Caco-2 (cell line): ENCODE data around the gene OR6M1. TPM values are rescaled to one million over a fixed set of nuclear protein-coding genes. Genes with fewer than 3 reads are reported as not detected.

ENCODE experiments used
- Bru-seq: library from RNA; stranded (reverse); fragments of 400-500 nt; gene quantifications from one replicate; lab custom pipeline; 2021; lab: Mats Ljungman, UMichigan
- BruChase-seq, 2 experiments: library from RNA; stranded (reverse); fragments of 400-500 nt; gene quantifications; one replicate each; lab custom pipeline; 2021; lab: Mats Ljungman, UMichigan
- BruUV-seq: library from RNA; stranded (reverse); fragments of 400-500 nt; replicated peaks from 2 replicates; lab custom pipeline; 2021; lab: Mats Ljungman, UMichigan
- CTCF ChIA-PET: fragments of 300-600 bp; sonication (Branson Sonifier 250); formaldehyde crosslinking; loops from one replicate; lab custom pipeline; 2022; ENCODE audit warnings: antibody characterized with exemption; lab: Charles Lee
- POLR2A ChIA-PET: fragments of 300-600 bp; sonication (Branson Sonifier 250); formaldehyde crosslinking; loops from one replicate; lab custom pipeline; 2022; ENCODE audit warnings: antibody characterized with exemption; lab: Charles Lee
- DNase-seq, 2 experiments: peaks; one replicate each; pipeline versions ENCODE4 v3.0.0 to v3.0.0-alpha.2; 2020 to 2022
- H3K27me3 ChIP-seq: replicated peaks from 2 replicates; pipeline ENCODE4 v1.6.0; 2011; ENCODE audit warnings: low read length; ENCODE audit not compliant: control insufficient read depth, insufficient read depth
- H3K36me3 ChIP-seq: 2 replicates; pipeline ENCODE4 v1.5.1; 2011; ENCODE audit warnings: low read length; ENCODE audit not compliant: control insufficient read depth, insufficient read depth
- H3K4me1 ChIP-seq: fragments of 250-450 bp; sonication (Bioruptor Pico); 2 replicates; pipeline ENCODE4 v1.5.1; 2020; ENCODE audit warnings: mild to moderate bottlenecking
- H3K4me3 ChIP-seq: 2 replicates; pipeline ENCODE4 v1.5.1; 2011; ENCODE audit warnings: low read depth, mild to moderate bottlenecking, control low read depth, low read length
- H3K9me3 ChIP-seq: fragments of 250-450 bp; sonication (Bioruptor Pico); 2 replicates; pipeline ENCODE4 v1.5.1; 2020; ENCODE audit warnings: mild to moderate bottlenecking, moderate library complexity
- H3K27ac Mint-ChIP-seq: one replicate; pipeline ENCODE4 v1.8.0; 2022; ENCODE audit warnings: mixed read lengths; ENCODE audit not compliant: unreplicated experiment
- H3K27me3 Mint-ChIP-seq: one replicate; pipeline ENCODE4 v1.8.0; 2022; ENCODE audit warnings: mixed read lengths; ENCODE audit not compliant: insufficient read depth, unreplicated experiment
- H3K36me3 Mint-ChIP-seq: one replicate; pipeline ENCODE4 v1.8.0; 2022; ENCODE audit warnings: mild to moderate bottlenecking, mixed read lengths; ENCODE audit not compliant: insufficient read depth, unreplicated experiment
- H3K4me1 Mint-ChIP-seq: one replicate; pipeline ENCODE4 v1.8.0; 2022; ENCODE audit warnings: low read depth, mixed read lengths; ENCODE audit not compliant: unreplicated experiment
- H3K4me3 Mint-ChIP-seq: one replicate; pipeline ENCODE4 v1.8.0; 2022; ENCODE audit warnings: mild to moderate bottlenecking, moderate library complexity, mixed read lengths; ENCODE audit not compliant: unreplicated experiment
- H3K9me3 Mint-ChIP-seq: one replicate; pipeline ENCODE4 v1.8.0; 2022; ENCODE audit warnings: mixed read lengths; ENCODE audit not compliant: unreplicated experiment
- intact Hi-C: fragments of 100-400 bp; cut with micrococcal nuclease; formaldehyde crosslinking; loops from one replicate; pipeline ENCODE4 v1.10.0; 2022; ENCODE audit not compliant: unreplicated experiment
- long read RNA-seq: library from polyadenylated mRNA; stranded (forward); transcript quantifications from one replicate; pipeline ENCODE4 v2.0.0, GENCODE V29; 2022
- total RNA-seq: library from RNA; stranded (reverse); gene quantifications from 2 replicates; pipeline ENCODE4 v1.2.3, GENCODE V29; 2022
- TF ChIP-seq, protein P1 (sequence below), 2 experiments: fragments of 200-600 bp in 1 of 2; IDR thresholded peaks; 1 replicate in 1 of 2; 2 replicates in 1 of 2; pipeline versions ENCODE4 v1.5.1 to v1.8.0; 2011 to 2022; ENCODE audit warnings: antibody characterized with exemption in 1 of 2, control low read depth in 1 of 2, inconsistent platforms in 1 of 2, low read depth in 1 of 2, low read length in 1 of 2, mild to moderate bottlenecking in 1 of 2, moderate library complexity in 1 of 2; ENCODE audit not compliant: insufficient read depth in 1 of 2, severe bottlenecking in 1 of 2, unreplicated experiment in 1 of 2

Gene OR6M1, protein sequence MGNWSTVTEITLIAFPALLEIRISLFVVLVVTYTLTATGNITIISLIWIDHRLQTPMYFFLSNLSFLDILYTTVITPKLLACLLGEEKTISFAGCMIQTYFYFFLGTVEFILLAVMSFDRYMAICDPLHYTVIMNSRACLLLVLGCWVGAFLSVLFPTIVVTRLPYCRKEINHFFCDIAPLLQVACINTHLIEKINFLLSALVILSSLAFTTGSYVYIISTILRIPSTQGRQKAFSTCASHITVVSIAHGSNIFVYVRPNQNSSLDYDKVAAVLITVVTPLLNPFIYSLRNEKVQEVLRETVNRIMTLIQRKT
- total RNA-seq (not detected in 2 replicates), Bru-seq, nascent RNA (not detected), BruChase-seq, experiment 1, labeled RNA remaining after a 2-hour chase (not detected), BruChase-seq, experiment 2, labeled RNA remaining after a 6-hour chase (not detected)
- long read RNA-seq = 0 reads

DNA sequence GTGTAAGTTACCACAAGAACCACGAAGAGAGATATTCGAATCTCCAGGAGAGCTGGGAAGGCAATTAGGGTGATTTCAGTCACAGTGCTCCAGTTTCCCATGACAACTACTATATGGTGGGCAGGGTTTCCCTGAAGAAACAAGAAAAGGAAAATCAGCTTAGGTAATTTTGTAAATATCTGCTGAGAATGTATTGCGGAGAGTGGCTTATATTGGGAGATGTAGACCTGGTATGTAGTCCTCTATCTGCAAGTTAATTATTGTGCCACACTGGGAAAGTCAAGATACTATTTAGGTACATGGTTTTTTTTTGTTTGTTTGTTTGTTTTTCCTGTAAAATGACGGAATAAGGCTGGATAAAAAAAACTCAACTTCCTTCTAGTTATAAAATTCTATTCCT is at the start of gene OR6M1:
TSS of gene OR6M1 (minus strand) at position 101 of the 400 bp plus-strand sequence. CDS start at position 101, 0 bp downstream.
- TF ChIP-seq, protein P1, sequence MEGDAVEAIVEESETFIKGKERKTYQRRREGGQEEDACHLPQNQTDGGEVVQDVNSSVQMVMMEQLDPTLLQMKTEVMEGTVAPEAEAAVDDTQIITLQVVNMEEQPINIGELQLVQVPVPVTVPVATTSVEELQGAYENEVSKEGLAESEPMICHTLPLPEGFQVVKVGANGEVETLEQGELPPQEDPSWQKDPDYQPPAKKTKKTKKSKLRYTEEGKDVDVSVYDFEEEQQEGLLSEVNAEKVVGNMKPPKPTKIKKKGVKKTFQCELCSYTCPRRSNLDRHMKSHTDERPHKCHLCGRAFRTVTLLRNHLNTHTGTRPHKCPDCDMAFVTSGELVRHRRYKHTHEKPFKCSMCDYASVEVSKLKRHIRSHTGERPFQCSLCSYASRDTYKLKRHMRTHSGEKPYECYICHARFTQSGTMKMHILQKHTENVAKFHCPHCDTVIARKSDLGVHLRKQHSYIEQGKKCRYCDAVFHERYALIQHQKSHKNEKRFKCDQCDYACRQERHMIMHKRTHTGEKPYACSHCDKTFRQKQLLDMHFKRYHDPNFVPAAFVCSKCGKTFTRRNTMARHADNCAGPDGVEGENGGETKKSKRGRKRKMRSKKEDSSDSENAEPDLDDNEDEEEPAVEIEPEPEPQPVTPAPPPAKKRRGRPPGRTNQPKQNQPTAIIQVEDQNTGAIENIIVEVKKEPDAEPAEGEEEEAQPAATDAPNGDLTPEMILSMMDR (IDR thresholded peaks at IDR 0.05; ENCODE audit: insufficient read depth in 1 of 2, low read depth in 1 of 2, low read length in 1 of 2, severe bottlenecking in 1 of 2, unreplicated experiment in 1 of 2) = no peak
- intact Hi-C loops = no loop called here
- Mint-ChIP-seq H3K27me3 (peaks cover 11% of the 10 kb centered on the region), H3K36me3 (no peaks in the 10 kb centered on the region), H3K4me1 (no peaks in the 10 kb centered on the region), H3K9me3 (no peaks in the 10 kb centered on the region), H3K4me3 (no peak within 1 kb of the TSS), H3K27ac (no peak within 1 kb of the TSS)
- Histone ChIP-seq H3K4me1 (no peaks in the 10 kb centered on the region), H3K9me3 (no peaks in the 10 kb centered on the region), H3K36me3 (no peaks in the 10 kb centered on the region), H3K27me3 (no peaks in the 10 kb centered on the region), H3K4me3 (no peak within 1 kb of the TSS)
- POLR2A ChIA-PET = no interaction called here
- no TSS peak for BruUV-seq
- CTCF ChIA-PET = no interaction called here
- DNase-seq = no peak

- Histone ChIP-seq H3K9me3 (peaks cover 11% of the 10 kb centered on the region; the same call in 1 of the 2 replicates), H3K4me1 (no peaks in the 10 kb centered on the region), H3K27me3 (no peaks in the 10 kb centered on the region), H3K4me3 (no peak overlapping the region), H3K36me3 (no peaks in the 10 kb centered on the region)
- ChIA-PET CTCF (no interaction called here), POLR2A (no interaction called here)
- peaks cover 20% of the 10 kb centered on the region for H3K9me3 Mint-ChIP-seq
- H3K4me3 Mint-ChIP-seq = no peak overlapping the region
- H3K27me3 Mint-ChIP-seq = peaks cover 13% of the 10 kb centered on the region
- DNase-seq = no peak
- TF ChIP-seq, protein P1 (IDR thresholded peaks at IDR 0.05; ENCODE audit: insufficient read depth in 1 of 2, low read depth in 1 of 2, low read length in 1 of 2, severe bottlenecking in 1 of 2, unreplicated experiment in 1 of 2) = no peak
- no TSS peak for BruUV-seq
- H3K27ac Mint-ChIP-seq = no peak overlapping the region
- no peaks in the 10 kb centered on the region for H3K36me3 Mint-ChIP-seq
- H3K4me1 Mint-ChIP-seq = no peaks in the 10 kb centered on the region
- intact Hi-C loops = no loop called here
Observed at GRCh38 chr11:123853038-123853437, 46.9 kb upstream of the OR6M1 start.

DNA sequence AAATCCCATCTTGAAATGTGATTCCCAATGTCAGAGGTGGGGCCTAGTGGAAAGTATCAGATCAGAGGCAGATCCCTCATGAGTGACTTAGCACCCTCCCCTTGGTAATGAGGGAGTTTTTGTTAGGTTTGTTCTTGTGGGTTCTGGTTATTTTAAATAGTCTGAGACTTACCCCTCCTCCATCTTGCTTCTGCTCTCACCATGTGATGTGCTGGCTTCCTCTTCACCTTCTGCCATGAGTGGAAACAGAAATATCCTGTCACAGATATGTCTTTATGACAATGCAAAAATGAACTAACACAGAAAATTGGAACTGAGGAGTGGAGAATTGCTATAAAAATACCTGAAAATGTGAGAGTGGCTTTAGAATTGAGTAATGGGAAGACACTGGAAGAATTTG is 46.2 kb upstream of the OR6M1 start:
- no peaks in the 10 kb centered on the region for H3K4me1 ChIP-seq
- no peak overlapping the region for H3K4me3 Mint-ChIP-seq
- intact Hi-C loops = no loop called here
- no peaks in the 10 kb centered on the region for H3K27me3 ChIP-seq
- ChIA-PET CTCF (no interaction called here), POLR2A (no interaction called here)
- H3K36me3 ChIP-seq = no peaks in the 10 kb centered on the region
- peaks cover 20% of the 10 kb centered on the region for H3K9me3 Mint-ChIP-seq
- H3K27ac Mint-ChIP-seq = no peak overlapping the region
- TF ChIP-seq, protein P1 (IDR thresholded peaks at IDR 0.05; ENCODE audit: insufficient read depth in 1 of 2, low read depth in 1 of 2, low read length in 1 of 2, severe bottlenecking in 1 of 2, unreplicated experiment in 1 of 2) = no peak
- H3K4me1 Mint-ChIP-seq = no peaks in the 10 kb centered on the region
- no peaks in the 10 kb centered on the region for H3K36me3 Mint-ChIP-seq
- no TSS peak for BruUV-seq
- peaks cover 13% of the 10 kb centered on the region for H3K27me3 Mint-ChIP-seq
- peaks cover 11% of the 10 kb centered on the region; the same call in 1 of the 2 replicates for H3K9me3 ChIP-seq
- DNase-seq = no peak
- H3K4me3 ChIP-seq = no peak overlapping the region
